ENCODE data around the gene FOXP4. TPM values are rescaled to one million over a fixed set of nuclear protein-coding genes. Genes with fewer than 3 reads are reported as not detected.

Gene FOXP4
- total and polyA plus RNA-seq, 4 donors, result 2.5 to 16.0 (median 4.3) TPM

GRCh38 chr6:41647061-41647511 is 100.9 kb downstream of the FOXP4 start:
- TF ChIP-seq MAX (IDR thresholded peaks at IDR 0.05), result no peak
- TF ChIP-seq NR2F2 (IDR thresholded peaks at IDR 0.05), result no peak
- no peak for TF ChIP-seq HNF4G (IDR thresholded peaks at IDR 0.05)
- no peak for TF ChIP-seq ATF3 (IDR thresholded peaks at IDR 0.05)
- no peak for TF ChIP-seq ZBTB33 (IDR thresholded peaks at IDR 0.05)
- TF ChIP-seq REST (IDR thresholded peaks at IDR 0.05), result no peak
- TF ChIP-seq RXRA (IDR thresholded peaks at IDR 0.05), result no peak
- no peak for TF ChIP-seq YY1 (IDR thresholded peaks at IDR 0.05)
- TF ChIP-seq TAF1 (conservative IDR thresholded peaks at IDR 0.05), result no peak
- no peak for TF ChIP-seq EGR1 (IDR thresholded peaks at IDR 0.05; ENCODE audit: low read depth in 2 of 2)
- TF ChIP-seq FOXA2 (IDR thresholded peaks at IDR 0.05), result no peak
- no peak for TF ChIP-seq SP1 (IDR thresholded peaks at IDR 0.05)
- TF ChIP-seq HNF4A (conservative IDR thresholded peaks at IDR 0.05), result no peak
- TF ChIP-seq FOXA1 (IDR thresholded peaks at IDR 0.05), result no peak
- TF ChIP-seq CTCF (IDR thresholded peaks at IDR 0.05; ENCODE audit: low read depth, low read length, missing input control), result no peak
- 82% methylated on average over 9 of the region's 9 CpGs for WGBS

GRCh38 chr6:41648070-41648585 is 101.9 kb downstream of the FOXP4 start:
- H3K4me1 ChIP-seq (ENCODE audit: control insufficient read depth in 4 of 4, insufficient read depth in 4 of 4, low read length in 3 of 4), result no peaks in the 10 kb centered on the region
- no peak overlapping the region for H3K9ac ChIP-seq (ENCODE audit: low read depth in 1 of 2, low read length in 2 of 2)
- no peak overlapping the region for H3K4me3 ChIP-seq (ENCODE audit: low read depth in 1 of 3, low read length in 3 of 3)
- WGBS, result 81% methylated on average over 7 of the region's 7 CpGs
- no peaks in the 10 kb centered on the region for H3K36me3 ChIP-seq (ENCODE audit: control insufficient read depth in 4 of 4, insufficient read depth in 3 of 4, low read depth in 1 of 4, low read length in 3 of 4)
- no peak for DNase-seq (ENCODE audit: low spot score)
- H3K27ac ChIP-seq (ENCODE audit: low read depth in 1 of 2, low read length in 2 of 2), result no peak overlapping the region
- no peaks in the 10 kb centered on the region for H3K9me3 ChIP-seq (ENCODE audit: control insufficient read depth in 4 of 4, low read length in 3 of 4)
- H3K27me3 ChIP-seq (ENCODE audit: control insufficient read depth in 4 of 4, insufficient read depth in 4 of 4, low read length in 3 of 4), result no peaks in the 10 kb centered on the region
- TF ChIP-seq HNF4A (conservative IDR thresholded peaks at IDR 0.05), result no peak
- TF ChIP-seq FOXA1 (IDR thresholded peaks at IDR 0.05), result no peak
- TF ChIP-seq YY1 (IDR thresholded peaks at IDR 0.05), result no peak
- no peak for TF ChIP-seq ATF3 (IDR thresholded peaks at IDR 0.05)
- TF ChIP-seq MAX (IDR thresholded peaks at IDR 0.05), result no peak
- TF ChIP-seq SP1 (IDR thresholded peaks at IDR 0.05), result no peak
- no peak for TF ChIP-seq EGR1 (IDR thresholded peaks at IDR 0.05; ENCODE audit: low read depth in 2 of 2)
- no peak for TF ChIP-seq REST (IDR thresholded peaks at IDR 0.05)
- no peak for TF ChIP-seq ZBTB33 (IDR thresholded peaks at IDR 0.05)
- no peak for TF ChIP-seq RXRA (IDR thresholded peaks at IDR 0.05)
- TF ChIP-seq TAF1 (conservative IDR thresholded peaks at IDR 0.05), result no peak
- TF ChIP-seq GABPA (IDR thresholded peaks at IDR 0.05 in 1 of 2, conservative IDR thresholded peaks at IDR 0.05 in 1 of 2), result no peak

More at GRCh38 chr6:41647061-41647511, 100.9 kb downstream of the FOXP4 start:
- Histone ChIP-seq H3K4me1 (ENCODE audit: control insufficient read depth in 4 of 4, insufficient read depth in 4 of 4, low read length in 3 of 4) (no peaks in the 10 kb centered on the region), H3K9me3 (ENCODE audit: control insufficient read depth in 4 of 4, low read length in 3 of 4) (no peaks in the 10 kb centered on the region), H3K27me3 (ENCODE audit: control insufficient read depth in 4 of 4, insufficient read depth in 4 of 4, low read length in 3 of 4) (no peaks in the 10 kb centered on the region), H3K4me3 (ENCODE audit: low read depth in 1 of 3, low read length in 3 of 3) (no peak overlapping the region), H3K36me3 (ENCODE audit: control insufficient read depth in 4 of 4, insufficient read depth in 3 of 4, low read depth in 1 of 4, low read length in 3 of 4) (no peaks in the 10 kb centered on the region), H3K27ac (ENCODE audit: low read depth in 1 of 2, low read length in 2 of 2) (no peak overlapping the region), H3K9ac (ENCODE audit: low read depth in 1 of 2, low read length in 2 of 2) (no peak overlapping the region)
- no peak for DNase-seq (ENCODE audit: low spot score)

Measured in liver (tissue), 9 donors.